NCI-H345 (cell line): ENCODE results near the gene FTO.
"Not testable (repeated sequence)": the region's sequence is repeated elsewhere in the genome, so short reads cannot be mapped to it uniquely, and the experiment has no call there.

Experiments
- DNase-seq: peaks from one replicate; lab custom pipeline; 2025; lab: John Stamatoyannopoulos, UW

Gene FTO

GRCh38 chr16:53703590-53704444, at the start of gene FTO, which contains the start of gene RPGRIP1L:
TSS of gene FTO (plus strand) at chr16:53704156.
TSS of gene RPGRIP1L (minus strand) at chr16:53703859. CDS start at chr16:53700723, 3,136 bp downstream.
- DNase-seq: peak; percentile 96

- no peak for DNase-seq
These were observed 49.0 kb upstream of the FTO start for GRCh38 chr16:53654946-53655345.

GRCh38 chr16:53662072-53662471, 41.9 kb upstream of the FTO start:
- DNase-seq: no peak

GRCh38 chr16:53664724-53665345, 39.1 kb upstream of the FTO start:
- DNase-seq: no peak

GRCh38 chr16:53666786-53667415, 37.1 kb upstream of the FTO start:
- DNase-seq: no peak

GRCh38 chr16:53668869-53669268, 35.1 kb upstream of the FTO start:
- no peak for DNase-seq

GRCh38 chr16:53672461-53672860, 31.5 kb upstream of the FTO start:
- DNase-seq: no peak

GRCh38 chr16:53673189-53673588, 30.8 kb upstream of the FTO start:
- DNase-seq: no peak

- no peak for DNase-seq
These were observed 25.8 kb upstream of the FTO start for GRCh38 chr16:53678155-53678554.

- no peak for DNase-seq
These were observed 25.1 kb upstream of the FTO start for GRCh38 chr16:53678756-53679343.

- no peak for DNase-seq
These were observed 23.2 kb upstream of the FTO start for GRCh38 chr16:53680756-53681155.

GRCh38 chr16:53681354-53681753, 22.6 kb upstream of the FTO start:
- no peak for DNase-seq

GRCh38 chr16:53685334-53685733, 18.6 kb upstream of the FTO start:
- DNase-seq: not testable (repeated sequence)

- DNase-seq: no peak
These were observed 17.2 kb upstream of the FTO start for GRCh38 chr16:53686710-53687109.

GRCh38 chr16:53689636-53690035, 14.3 kb upstream of the FTO start:
- no peak for DNase-seq

GRCh38 chr16:53690771-53691170, 13.2 kb upstream of the FTO start:
- no peak for DNase-seq

- no peak for DNase-seq
These were observed 11.8 kb upstream of the FTO start for GRCh38 chr16:53692146-53692545.

GRCh38 chr16:53693320-53693719, 10.6 kb upstream of the FTO start:
- no peak for DNase-seq

GRCh38 chr16:53695070-53695469, 8.9 kb upstream of the FTO start:
- DNase-seq: no peak

- not testable (repeated sequence) for DNase-seq
These were observed 5.7 kb upstream of the FTO start for GRCh38 chr16:53698271-53698670.

GRCh38 chr16:53704445-53704813, 473 bp downstream of the FTO start:
- no peak for DNase-seq

GRCh38 chr16:53707671-53708070, 3.7 kb downstream of the FTO start:
- no peak for DNase-seq

- no peak for DNase-seq
These were observed 4.5 kb downstream of the FTO start for GRCh38 chr16:53708490-53708889.
